ENCODE measurements around the gene TEN1.

TEN1 gene

DNA sequence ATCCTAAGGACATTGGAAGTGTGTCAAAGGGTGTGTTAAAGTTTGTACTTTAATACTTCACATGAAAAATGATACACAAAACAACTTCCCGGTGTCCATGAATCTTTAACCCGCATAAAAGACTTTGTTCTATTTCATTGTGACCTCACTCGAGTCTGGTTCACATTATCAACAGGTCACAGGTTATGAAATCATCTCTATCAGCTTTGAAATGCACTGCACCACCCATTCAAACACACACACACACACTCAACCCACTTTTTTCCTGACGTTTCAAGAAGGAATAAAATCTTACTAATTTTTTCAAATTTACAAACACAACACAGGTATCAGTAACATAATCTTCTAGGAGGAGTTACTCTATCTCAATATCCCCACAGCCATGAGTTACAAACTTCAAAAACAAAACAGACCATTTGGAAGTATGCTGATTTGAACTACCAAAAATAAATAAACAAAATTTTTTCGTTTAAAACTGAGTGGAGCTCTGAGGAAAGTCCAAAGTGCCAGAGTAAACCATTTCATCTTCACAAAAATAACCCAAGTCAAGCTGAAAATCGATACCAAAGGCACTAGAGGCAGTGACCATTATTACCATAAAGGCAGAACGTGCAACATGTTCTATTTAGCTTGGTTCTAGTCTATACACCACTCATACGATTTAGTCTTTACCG is 2.7 kb upstream of the TEN1 start:
- no peak for DNase-seq (ENCODE audit: low read depth)

DNA sequence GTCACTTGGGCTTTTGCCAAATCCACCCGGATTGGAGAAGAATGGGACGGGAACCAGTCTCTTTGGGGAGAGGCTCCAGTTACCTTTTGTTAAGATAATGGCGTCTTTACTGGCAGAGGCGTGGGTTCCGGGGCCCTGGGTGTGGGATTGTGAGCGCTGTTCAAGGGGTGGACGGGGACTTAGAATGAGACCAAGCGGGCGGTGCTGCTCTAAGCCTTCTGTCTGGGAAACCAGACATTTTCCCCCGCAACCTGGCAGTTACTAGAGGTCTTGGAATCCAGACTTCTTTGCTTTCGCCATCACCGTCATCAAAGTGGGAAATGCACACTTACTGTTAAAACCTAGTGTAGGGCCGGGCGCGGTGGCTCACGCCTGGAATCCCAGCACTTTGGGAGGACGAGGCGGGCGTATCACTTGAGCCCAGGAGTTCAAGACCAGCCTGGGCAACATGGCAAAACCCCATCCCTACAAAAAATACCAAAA is 706 bp downstream of the TEN1 start:
- DNase-seq (ENCODE audit: low read depth) = no peak

DNA sequence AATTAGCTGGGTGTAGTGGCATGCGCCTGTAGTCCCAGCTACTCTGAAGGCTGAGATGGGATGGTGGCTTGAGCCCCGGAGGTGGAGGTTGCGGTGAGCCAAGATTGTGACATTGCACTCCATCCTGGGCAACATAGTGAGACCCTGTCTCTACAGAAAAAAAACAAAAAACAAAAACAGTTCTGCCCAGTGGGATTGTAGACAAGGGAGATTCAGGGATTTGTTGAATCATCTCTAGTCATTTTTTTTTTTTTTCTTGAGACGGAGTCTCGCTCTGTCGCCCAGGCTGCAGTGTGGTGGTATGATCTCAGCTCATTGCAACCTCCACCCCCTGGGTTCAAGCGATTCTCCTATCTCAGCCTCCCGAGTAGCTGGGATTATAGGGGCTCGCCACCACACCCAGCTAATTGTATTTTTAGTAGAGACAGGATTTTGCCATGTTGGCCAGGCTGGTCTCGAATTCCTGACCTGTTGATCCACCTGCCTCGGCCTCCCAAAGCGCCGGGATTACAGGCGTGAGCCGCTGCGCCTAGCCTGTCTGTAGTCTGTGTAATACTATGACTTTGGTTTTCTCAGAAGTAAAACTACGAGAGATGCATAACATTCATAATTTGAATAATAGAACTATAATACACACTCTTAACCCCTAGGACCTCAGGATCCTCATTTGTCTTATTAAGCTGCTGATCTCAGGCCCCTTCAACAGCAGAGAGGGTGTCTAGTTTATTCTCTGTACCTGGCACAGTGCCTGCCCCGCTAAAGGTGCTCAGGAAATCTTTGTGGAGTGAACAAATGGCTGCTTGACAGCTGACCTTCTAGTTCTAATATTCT is 1.4 kb downstream of the TEN1 start:
- no peak for DNase-seq (ENCODE audit: low read depth)

DNA sequence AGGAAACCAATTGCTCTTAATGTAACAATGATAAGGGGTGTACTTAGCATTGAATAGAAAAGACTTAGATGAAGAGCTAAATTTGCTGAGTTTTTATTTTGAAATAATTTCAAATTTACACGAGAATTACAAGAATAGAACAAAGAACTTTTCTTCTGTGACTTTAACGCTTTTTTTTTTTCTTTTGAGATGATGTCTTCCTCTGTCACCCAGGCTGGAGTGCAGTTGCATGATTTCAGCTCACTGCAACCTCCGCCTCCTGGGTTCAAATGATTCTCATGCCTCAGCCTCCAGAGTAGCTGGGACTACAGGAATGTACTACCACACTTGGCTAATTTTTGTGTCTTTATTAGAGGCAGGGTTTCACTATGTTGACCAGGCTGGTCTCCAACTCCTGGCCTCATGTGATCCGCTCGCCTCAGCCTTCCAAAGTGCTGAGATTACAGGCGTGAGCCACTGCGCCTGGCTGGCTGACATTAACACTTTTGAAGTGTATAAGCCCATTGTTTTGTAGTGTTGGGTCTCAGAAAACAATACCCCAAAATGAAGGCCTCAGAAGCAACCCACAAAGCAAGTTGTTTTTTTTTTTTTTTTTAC is 2.1 kb downstream of the TEN1 start:
- no peak for DNase-seq (ENCODE audit: low read depth)

DNA sequence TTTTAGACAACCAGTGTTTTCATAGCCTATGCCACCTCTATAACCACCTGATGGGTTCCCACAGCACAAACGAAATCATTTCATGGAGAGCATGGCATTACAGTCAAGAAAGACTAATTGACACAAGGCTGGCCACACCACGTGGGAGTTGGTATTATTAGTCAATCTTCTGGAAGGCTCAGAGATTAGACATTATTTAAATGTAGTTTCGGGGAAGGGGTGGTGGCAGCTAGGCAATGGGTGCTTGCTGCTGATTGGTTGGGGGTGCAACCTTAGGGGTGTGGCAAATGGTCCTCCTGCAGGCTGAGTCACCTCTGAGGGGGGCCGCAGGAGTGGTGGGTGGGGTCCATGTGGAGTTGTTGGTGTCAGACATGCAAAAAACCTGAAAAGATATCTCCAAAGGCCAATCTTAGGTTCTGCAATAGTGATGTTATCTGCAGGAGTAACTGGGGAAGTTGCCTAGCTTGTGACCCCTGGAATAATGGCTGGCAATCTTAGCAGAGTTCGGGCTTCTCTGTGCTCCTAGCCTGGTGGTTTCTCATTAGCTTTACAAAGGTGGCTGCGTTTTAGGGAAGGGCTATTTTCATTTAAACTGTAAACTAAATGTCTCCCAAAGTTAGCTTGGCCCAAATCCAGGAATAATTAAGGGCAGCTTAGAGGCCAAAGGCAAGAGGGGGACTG is 4.6 kb downstream of the TEN1 start:
- DNase-seq (ENCODE audit: low read depth) = no peak

DNA sequence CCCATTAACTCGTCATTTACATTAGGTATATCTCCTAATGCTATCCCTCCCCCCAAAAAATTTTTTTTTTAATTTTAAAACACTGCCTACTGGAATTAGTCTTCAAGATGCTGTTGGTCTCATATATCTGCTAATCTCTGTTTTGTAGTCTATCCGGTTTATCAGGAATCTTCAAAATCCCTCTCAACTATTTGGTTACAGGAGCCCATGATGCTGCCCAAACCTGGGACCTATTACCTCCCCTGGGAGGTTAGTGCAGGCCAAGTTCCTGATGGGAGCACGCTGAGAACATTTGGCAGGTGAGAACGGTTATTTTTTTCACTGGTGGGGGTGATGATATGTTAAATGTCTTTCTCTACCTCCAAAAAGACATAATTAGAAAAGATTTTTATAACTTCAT is 6.9 kb downstream of the TEN1 start:
- DNase-seq (ENCODE audit: low read depth) = no peak

DNA sequence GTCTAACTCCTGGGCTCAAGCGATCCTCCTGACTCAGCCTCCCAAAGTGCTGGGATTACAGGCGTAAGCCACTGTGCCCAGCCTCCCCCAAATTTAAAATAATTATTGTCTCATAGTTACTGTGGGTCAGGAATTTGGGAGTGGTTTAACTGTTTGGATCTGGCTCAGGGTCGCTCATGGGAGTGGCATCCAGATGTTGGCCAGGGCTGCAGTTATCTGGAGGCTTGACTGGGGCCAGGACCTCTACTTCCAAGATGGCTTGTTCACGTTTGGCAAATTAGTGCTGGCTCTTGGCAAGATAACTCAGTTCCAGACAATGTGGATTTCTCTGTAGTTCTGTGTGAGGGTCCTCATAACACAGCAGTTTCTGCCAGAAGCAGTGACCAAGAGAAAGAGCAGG is 8.0 kb downstream of the TEN1 start:
- DNase-seq (ENCODE audit: low read depth) = no peak

DNA sequence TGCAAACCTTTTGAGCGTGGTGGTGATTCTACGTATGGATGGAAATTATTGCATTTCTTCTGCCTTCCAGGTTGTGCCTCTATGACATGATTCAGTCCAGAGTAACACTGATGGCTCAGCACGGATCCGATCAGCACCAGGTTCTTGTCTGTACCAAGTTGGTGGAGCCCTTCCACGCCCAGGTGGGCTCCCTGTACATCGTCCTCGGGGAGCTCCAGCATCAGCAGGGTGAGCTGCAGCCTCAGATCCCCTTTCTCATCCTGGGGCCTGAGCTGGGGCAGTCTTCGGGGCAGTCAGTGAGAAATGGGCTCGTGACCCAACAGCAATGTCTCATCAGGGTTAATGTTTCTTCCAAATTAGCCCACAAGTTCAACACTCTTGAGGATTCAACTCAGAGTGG is 12.4 kb downstream of the TEN1 start:
- DNase-seq (ENCODE audit: low read depth) = no peak

DNA sequence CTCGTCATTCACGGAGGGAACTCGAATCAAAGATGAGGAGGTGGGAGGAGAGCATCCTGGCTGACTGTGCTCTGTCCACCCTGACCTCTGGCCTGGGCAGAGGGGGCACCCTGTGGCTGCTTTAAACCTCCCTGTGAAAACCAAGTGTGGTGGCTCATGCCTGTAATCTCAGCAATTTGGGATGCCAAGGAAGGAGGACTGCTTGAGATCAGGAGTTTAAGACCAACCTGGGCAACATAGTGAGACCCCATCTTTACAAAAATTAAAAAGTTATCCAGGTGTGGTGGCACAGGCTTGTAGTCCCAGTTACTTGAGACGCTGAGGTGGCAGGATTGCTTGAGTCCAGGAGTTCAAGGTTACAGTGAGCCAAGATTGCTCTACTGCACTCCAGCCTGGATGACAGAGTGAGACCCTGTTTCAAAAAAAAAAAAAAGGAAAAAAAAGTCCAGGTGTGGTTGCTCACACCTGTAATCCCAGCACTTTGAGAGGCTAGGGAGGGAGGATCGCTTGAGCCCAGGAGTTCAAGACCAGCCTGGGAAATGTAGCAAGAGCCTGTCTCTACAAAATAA is 15.8 kb downstream of the TEN1 start:
- DNase-seq (ENCODE audit: low read depth) = no peak

DNA sequence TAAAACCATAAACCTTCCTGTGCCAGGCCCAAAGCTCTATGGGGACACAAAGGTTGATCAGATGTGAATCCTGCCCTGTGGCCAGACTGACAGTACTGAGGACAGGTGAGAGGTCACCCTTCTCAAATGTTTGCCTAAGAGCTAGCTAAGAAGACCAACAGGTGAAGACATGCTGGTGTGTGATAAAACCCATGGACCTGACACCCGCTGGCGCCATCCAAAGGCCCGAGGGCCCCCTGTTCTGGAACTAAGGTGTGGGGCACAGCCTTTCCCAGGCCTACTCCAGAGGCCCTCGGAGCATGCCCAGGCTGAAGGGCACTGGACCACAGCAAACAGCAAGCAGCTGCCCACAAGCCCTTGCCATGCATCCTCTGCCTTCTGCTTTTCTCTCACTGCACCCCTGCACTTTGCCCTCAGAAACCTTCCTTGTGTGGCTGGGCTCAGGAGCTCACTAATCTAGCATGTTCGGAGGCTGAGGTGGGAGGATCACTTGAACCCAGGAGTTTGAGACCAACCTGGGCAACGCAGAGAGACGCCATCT is 16.4 kb downstream of the TEN1 start:
- no peak for DNase-seq (ENCODE audit: low read depth)

DNA sequence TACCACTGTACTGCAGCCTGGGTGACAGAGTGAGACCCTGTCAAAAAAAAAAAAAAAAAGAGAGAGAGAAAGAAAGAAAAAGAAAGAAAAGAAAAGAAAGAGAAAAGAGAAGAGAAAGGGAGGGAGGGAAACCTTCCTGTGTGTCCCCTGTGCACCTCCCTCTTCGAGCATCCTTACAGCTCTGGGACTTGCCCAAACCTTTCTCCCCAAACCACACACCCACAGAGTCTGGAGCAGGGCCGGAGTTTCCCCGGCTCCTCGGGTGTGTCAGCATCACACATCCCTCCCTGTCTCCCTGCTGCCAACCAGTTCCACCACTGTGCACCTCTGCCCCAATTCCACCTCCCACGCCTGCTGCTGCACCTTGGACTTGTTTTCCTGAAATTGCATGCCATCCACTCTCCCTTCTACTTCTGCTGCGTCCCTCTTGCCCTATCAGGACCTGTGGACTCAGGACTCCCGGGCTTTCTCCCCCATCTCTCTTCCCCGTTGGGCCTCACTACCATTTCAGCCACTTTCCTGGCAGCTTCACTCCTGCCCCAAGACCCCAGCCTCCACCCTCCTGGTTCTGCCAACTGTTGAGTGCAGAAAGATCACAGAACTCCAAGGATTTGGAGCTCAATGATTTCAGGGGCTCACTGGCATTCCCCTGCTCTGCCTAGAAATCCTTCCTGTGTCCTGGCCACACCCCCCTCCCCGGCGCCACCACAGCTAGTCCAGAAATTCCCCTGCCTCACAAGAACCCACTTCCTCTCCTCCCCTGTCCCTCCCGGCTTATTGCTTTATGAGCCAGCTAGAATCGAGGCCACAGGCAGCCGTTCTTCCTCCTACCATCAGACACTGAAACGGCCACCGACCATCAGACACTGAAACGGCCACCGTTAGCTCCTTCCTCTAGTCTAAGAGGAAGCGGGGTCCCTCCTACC is 17.9 kb downstream of the TEN1 start:
- no peak for DNase-seq (ENCODE audit: low read depth)

DNA sequence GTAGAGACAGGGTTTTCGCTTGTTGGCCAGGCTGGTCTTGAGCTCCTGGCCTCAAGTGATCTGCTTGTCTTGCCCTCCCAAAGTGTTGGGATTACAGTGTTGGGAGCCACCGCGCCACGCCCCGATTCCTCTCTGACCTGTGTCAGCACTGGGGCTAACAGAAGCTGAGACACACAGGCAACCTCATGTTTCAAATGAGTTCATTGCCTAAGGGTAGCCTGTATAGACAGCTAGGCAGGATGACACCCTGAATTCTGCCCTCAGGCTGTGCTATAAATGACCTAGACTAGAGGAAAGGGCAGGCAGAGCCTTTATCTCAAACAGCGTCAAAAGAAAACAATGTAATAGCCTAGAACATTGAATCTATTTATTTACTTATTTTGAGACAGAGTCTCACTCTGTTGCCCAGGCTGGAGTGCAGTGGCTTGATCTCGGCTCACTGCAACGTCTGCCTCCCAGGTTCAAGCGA is 19.3 kb downstream of the TEN1 start:
- DNase-seq (ENCODE audit: low read depth) = no peak

DNA sequence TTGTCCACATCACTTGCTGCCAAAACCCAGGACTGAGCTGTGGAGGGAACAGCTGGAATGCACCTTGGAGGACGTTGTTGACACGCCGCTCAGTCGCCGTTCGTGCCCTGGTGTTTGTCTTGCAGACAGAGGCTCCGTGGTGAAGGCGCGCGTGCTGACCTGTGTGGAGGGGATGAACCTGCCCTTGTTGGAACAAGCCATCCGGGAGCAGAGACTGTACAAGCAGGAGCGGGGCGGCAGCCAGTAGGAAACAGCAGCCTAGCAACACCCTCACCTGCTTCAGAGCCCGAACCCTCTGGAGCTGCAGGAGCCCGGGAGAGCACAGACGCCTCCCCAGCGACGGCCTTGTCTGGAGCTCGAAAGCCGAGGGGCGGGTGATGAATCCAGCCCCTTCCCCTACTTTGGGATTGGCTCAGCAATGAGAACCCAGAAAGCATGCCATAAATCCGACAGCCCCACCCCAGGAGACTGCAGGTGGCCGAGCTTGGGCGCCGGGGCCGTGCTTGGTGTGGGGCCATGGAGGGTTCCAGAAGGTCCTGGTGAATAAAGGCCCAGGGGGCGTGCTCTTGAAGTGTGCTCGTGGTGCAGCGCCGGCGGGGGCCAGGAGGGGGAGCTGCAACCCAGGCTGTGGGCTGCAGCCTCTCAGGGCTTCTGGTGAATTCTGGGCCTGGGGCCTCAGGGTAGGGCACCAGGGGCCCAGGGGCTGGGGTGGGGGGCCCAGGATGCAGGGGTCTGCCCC is 21.1 kb downstream of the TEN1 start:
- DNase-seq (ENCODE audit: low read depth) = no peak

DNA sequence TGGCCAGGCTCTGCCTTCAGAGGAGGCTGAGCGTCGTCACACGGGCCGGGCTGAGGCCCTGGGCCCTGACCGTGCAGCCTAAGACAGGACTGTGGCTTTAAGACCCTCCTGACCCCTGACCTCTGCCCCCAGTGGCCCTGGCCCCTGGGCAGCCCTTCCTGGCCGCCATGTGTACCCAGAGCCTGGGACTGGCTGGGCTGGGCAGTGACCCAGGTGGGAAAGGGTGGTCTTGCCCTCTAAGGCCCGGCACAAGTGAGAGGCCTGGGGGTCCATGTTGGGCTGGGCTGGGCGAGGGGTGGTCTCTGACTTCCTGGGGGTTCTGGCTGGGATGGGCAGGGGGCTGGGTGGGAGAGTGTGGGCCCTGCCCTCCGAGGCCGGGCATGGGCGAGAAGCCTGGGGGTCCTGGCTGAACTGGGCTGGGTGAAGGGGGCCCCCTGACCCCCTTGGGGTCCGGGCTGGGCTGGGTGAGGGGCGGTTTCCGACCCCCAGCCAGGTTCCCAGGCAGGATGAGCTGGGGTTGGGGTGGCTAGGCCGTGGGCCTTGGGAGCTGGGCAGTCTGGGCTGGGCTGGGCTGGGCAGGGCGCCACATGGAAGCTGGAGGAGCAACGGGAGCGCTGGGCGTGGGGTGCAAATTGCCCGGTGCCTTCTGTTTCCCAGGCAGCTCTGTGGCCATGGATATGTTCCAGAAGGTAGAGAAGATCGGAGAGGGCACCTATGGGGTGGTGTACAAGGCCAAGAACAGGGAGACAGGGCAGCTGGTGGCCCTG is 21.9 kb downstream of the TEN1 start, which contains the start of gene CDK3:
TSS of gene CDK3 (plus strand) at position 101 of the 767 bp plus-strand sequence. CDS start at position 672, 571 bp downstream.
- no peak for DNase-seq (ENCODE audit: low read depth)

DNA sequence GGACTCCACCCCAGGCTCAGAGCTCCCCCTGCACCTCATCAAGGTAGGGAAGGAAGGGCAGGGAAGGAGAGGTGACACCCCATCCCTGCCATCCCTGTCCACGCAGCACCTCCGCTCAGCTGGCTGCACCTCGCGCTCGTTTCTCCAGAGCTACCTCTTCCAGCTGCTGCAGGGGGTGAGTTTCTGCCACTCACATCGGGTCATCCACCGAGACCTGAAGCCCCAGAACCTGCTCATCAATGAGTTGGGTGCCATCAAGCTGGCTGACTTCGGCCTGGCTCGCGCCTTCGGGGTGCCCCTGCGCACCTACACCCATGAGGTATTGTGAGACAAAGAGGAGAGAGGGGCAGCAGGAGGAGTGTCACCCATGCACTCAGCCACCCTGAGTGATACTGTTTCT is 23.1 kb downstream of the TEN1 start:
- no peak for DNase-seq (ENCODE audit: low read depth)

DNA sequence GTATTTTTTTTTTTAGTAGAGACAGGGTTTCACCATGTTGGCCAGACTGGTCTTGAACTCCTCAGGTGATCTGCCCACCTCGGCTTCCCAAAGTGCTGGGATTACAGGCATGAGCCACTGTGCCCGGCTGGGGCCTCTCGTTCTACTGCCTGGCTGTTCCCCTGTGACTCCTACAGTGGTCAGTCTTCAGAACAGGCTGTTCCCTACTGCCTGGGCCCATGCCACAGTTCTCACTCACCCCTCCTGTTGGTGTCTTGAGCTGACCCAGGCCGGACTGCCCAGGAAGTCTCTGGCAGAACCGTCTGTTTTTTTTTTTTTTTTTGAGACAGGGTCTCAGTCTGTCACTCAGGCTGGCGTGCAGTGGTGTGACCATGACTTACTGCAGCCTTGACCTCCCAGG is 24.9 kb downstream of the TEN1 start:
- no peak for DNase-seq (ENCODE audit: low read depth)

DNA sequence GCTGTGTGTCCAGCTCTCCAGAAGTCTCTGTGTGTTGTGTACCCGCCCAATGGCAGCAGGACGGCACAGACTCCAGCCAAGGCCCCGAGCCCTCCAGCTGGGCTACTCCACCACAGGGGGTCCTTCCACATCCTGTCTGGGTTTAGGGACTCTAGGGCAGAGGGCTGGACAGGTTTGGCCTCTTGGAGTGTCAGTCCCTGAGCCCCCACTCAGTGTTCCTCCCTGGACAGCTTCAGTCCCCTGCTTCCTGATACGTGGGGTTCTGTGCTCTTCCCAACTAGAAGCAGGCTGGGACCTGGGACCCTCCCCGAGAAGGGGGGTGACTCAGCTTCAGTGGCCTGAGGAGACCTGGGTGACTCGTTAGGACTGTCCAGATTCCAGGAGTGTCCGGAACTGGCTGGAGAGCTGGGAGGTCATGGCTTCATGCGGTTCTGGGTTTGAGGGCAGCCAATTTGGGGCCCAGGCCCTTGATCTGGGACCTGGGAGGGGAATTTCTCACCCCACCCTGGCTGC is 25.8 kb downstream of the TEN1 start:
- DNase-seq (ENCODE audit: low read depth) = no peak

DNA sequence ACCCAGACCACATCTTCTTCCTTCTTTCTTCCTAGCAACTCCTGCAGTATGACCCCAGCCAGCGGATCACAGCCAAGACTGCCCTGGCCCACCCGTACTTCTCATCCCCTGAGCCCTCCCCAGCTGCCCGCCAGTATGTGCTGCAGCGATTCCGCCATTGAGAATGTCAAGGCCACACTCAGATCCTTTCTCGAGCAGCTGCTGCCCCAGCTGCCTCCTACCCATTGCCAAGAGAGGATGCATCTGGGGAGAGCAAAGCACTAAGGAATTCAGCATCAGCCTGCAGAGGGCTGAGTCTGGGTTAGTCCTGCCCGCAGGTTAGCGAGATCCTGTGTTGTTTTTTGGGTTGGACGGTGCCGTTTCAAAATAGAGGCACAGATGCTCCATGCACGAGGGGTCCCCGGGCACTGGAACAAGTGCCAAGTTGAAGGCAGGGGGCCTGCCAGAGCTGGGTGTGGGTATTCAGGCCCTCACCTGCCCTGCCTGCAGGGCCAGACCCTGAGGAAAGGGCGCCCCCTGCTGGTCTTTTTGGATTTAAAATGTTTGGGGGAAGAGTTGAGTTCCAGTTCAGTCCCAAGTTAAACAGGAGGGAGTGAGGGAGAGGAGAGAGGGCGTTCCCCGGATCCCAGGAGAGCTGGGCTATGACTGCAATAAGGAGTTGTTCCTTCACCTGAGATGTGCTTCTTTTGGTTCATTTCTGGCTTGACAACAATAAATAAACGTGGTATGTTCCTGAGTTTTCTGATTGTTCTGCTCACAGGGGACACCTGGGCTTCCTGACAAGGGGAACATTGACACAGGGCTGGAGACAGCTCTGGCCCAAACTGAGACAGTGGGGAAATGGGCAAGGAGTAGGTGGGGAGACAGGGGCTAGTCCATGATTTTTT is 26.5 kb downstream of the TEN1 start:
- peak; percentile 42 for DNase-seq (ENCODE audit: low read depth)

Data from stimulated activated CD8-positive, alpha-beta memory T cell treated with anti-CD3 and anti-CD28 coated beads, Interleukin-12 subunit alpha, Interleukin-12 subunit beta, amount 100 ng/mL, for 4 hours (primary cell).